Nasal cavity respiratory epithelium epithelial cell of viscerocranial mucosa (primary cell): ENCODE data around the gene CCNK. TPM values are rescaled to one million over a fixed set of nuclear protein-coding genes. Genes with fewer than 3 reads are reported as not detected.

ENCODE experiments used
- total RNA-seq: library from RNA; depleted of rRNA; stranded (reverse); fragments of >200 nt; gene quantifications from 2 replicates; pipeline ENCODE4 v1.2.3, GENCODE V29; 2014

Gene CCNK
- 43.1 and 73.3 TPM in 2 replicates for total RNA-seq

GRCh38 chr14:99480917-99481744, at the start of gene CCNK:
TSS of gene CCNK (plus strand) at chr14:99481409. CDS start at chr14:99492678, 11,269 bp downstream.

GRCh38 chr14:99479906-99480869, 1.0 kb upstream of the CCNK start, which contains the start of gene SETD3:
TSS of gene SETD3 (minus strand) at chr14:99480859. CDS start at chr14:99465805, 15,054 bp downstream.

Other genes starting within 250 kb of the CCNK start
- 8.9 and 14.8 TPM in 2 replicates for gene BCL11B, start 209.2 kb upstream of the CCNK start, total RNA-seq
- 71.2 and 74.2 TPM in 2 replicates for gene SETD3, start 550 bp upstream of the CCNK start, total RNA-seq
- 30.8 and 49.6 TPM in 2 replicates for gene CCDC85C, start 122.8 kb downstream of the CCNK start, total RNA-seq
- gene HHIPL1, start 163.7 kb downstream of the CCNK start, total RNA-seq, result 1.0 and 1.7 TPM in 2 replicates
- gene CYP46A1, start 202.9 kb downstream of the CCNK start, total RNA-seq, result 0.07 TPM in 1 of 2 replicates, not detected in the other